C4-2B (cell line): Measurements from ENCODE around the gene MSRB1.

Source experiments
- CTCF ChIP-seq: fragments of 450-650 bp; conservative IDR thresholded peaks from 2 replicates; pipeline ENCODE4 v1.5.1; 2017; ENCODE audit warnings: mild to moderate bottlenecking
- ZFX ChIP-seq: fragments of 450-650 bp; IDR thresholded peaks from 2 replicates; pipeline ENCODE4 v1.6.1; 2017

GRCh38 chr16:1960665-1961630 lies 17.9 kb upstream of the MSRB1 start:
- no peak for TF ChIP-seq CTCF
- TF ChIP-seq ZFX, result peak; percentile 18; the same call in 1 of the 2 replicates
